Measurements from ENCODE around the gene TRMT11. TPM values are rescaled to one million over a fixed set of nuclear protein-coding genes. Genes with fewer than 3 reads are reported as not detected.

Gene TRMT11
- total and polyA plus RNA-seq, 9 of the 15 experiments (the other 6 are each of a cell fraction or from before 2014, with no cell fraction given) = 38.8 to 88.0 (median 59.8) TPM

DNA sequence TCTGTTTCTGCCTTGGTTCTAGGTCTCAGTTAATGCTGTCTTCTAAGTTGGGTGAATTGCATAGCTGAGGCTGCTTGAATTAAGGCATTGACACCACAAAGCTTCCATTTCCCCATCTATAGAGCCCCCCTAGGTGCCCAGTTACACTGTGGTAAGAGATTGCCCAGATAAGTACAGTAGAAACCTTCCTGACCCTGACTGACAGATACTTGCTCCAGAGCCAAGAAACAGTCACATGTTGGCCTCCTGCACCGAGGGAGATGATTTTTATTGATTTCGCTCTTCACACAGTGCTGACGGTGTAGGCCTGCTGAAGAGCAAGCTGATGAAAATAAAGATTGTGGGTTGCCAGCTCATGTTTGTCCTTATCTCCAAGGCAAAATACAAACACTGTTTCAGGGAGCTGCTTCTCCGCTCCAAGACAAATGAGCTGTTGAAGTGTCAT lies 67.9 kb downstream of the TRMT11 start (continued):
- TF ChIP-seq, protein P1, sequence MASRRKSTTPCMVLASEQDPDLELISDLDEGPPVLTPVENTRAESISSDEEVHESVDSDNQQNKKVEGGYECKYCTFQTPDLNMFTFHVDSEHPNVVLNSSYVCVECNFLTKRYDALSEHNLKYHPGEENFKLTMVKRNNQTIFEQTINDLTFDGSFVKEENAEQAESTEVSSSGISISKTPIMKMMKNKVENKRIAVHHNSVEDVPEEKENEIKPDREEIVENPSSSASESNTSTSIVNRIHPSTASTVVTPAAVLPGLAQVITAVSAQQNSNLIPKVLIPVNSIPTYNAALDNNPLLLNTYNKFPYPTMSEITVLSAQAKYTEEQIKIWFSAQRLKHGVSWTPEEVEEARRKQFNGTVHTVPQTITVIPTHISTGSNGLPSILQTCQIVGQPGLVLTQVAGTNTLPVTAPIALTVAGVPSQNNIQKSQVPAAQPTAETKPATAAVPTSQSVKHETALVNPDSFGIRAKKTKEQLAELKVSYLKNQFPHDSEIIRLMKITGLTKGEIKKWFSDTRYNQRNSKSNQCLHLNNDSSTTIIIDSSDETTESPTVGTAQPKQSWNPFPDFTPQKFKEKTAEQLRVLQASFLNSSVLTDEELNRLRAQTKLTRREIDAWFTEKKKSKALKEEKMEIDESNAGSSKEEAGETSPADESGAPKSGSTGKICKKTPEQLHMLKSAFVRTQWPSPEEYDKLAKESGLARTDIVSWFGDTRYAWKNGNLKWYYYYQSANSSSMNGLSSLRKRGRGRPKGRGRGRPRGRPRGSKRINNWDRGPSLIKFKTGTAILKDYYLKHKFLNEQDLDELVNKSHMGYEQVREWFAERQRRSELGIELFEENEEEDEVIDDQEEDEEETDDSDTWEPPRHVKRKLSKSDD (conservative IDR thresholded peaks at IDR 0.05; ENCODE audit: low read length) = no peak
- TF ChIP-seq, protein P2, sequence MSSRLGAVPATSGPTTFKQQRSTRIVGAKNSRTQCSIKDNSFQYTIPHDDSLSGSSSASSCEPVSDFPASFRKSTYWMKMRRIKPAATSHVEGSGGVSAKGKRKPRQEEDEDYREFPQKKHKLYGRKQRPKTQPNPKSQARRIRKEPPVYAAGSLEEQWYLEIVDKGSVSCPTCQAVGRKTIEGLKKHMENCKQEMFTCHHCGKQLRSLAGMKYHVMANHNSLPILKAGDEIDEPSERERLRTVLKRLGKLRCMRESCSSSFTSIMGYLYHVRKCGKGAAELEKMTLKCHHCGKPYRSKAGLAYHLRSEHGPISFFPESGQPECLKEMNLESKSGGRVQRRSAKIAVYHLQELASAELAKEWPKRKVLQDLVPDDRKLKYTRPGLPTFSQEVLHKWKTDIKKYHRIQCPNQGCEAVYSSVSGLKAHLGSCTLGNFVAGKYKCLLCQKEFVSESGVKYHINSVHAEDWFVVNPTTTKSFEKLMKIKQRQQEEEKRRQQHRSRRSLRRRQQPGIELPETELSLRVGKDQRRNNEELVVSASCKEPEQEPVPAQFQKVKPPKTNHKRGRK (tag; IDR thresholded peaks at IDR 0.05) = no peak
- no peak for TF ChIP-seq E2F3 (CRISPR knock-in tag; IDR thresholded peaks at IDR 0.05)

DNA sequence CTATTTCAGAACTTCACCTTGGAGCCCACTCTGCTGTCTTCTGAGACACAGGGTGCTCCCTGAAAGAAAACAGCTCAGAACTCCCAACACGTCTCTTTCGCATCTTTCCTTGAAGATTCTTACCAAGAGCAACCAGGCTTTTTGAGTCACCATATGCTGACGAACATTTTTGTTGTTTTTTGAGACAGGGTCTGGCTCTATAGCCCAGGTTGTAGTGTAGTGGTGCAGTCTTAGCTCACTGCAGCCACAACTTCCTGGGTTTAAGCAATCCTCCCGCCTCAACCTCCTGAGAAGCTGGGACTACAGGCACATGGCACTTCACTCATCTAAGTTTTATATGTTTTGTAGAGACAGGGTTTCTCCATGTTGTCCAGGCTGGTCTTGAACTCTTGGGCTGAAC lies 68.5 kb downstream of the TRMT11 start:
- H3K9me3 ChIP-seq (replicated peaks; ENCODE audit: control insufficient read depth, insufficient read depth, low read depth, low read length) = no peaks in the 10 kb centered on the region
- no peak overlapping the region for H3K4me3 ChIP-seq
- TF ChIP-seq ZNF282 (CRISPR knock-in tag; IDR thresholded peaks at IDR 0.05) = no peak
- no peak for TF ChIP-seq SOX6 (IDR thresholded peaks at IDR 0.05)
- TF ChIP-seq CBX2 (IDR thresholded peaks at IDR 0.05; ENCODE audit: insufficient read depth, low read length, poor library complexity, severe bottlenecking) = no peak
- no peak for TF ChIP-seq SRSF1 (IDR thresholded peaks at IDR 0.05; ENCODE audit: low read depth, low read length)
- TF ChIP-seq, protein P3, sequence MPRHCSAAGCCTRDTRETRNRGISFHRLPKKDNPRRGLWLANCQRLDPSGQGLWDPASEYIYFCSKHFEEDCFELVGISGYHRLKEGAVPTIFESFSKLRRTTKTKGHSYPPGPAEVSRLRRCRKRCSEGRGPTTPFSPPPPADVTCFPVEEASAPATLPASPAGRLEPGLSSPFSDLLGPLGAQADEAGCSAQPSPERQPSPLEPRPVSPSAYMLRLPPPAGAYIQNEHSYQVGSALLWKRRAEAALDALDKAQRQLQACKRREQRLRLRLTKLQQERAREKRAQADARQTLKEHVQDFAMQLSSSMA (CRISPR knock-in tag; IDR thresholded peaks at IDR 0.05) = no peak
- TF ChIP-seq, protein P4, sequence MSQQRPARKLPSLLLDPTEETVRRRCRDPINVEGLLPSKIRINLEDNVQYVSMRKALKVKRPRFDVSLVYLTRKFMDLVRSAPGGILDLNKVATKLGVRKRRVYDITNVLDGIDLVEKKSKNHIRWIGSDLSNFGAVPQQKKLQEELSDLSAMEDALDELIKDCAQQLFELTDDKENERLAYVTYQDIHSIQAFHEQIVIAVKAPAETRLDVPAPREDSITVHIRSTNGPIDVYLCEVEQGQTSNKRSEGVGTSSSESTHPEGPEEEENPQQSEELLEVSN (IDR thresholded peaks at IDR 0.05; ENCODE audit: borderline replicate concordance in 1 of 2, extremely low read depth in 1 of 2, insufficient read depth in 1 of 2, insufficient read length in 1 of 2, low read depth in 1 of 2, low read length in 1 of 2, poor library complexity in 1 of 2, severe bottlenecking in 1 of 2) = peak in 1 of 2 experiments; percentile 35
- TF ChIP-seq, protein P5, sequence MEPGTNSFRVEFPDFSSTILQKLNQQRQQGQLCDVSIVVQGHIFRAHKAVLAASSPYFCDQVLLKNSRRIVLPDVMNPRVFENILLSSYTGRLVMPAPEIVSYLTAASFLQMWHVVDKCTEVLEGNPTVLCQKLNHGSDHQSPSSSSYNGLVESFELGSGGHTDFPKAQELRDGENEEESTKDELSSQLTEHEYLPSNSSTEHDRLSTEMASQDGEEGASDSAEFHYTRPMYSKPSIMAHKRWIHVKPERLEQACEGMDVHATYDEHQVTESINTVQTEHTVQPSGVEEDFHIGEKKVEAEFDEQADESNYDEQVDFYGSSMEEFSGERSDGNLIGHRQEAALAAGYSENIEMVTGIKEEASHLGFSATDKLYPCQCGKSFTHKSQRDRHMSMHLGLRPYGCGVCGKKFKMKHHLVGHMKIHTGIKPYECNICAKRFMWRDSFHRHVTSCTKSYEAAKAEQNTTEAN (CRISPR knock-in tag; IDR thresholded peaks at IDR 0.05) = no peak
- TF ChIP-seq FOSL1 (tag; conservative IDR thresholded peaks at IDR 0.05) = 0 out of 2 replicates have a peak, but pooled peaks have one; percentile 6
- TF ChIP-seq MEF2A (IDR thresholded peaks at IDR 0.05; ENCODE audit: control insufficient read depth, low read depth, low read length) = no peak

More for the DNA sequence above, 68.5 kb downstream of the TRMT11 start:
- in situ Hi-C loops (cut with MboI) = no loop called here
- Histone ChIP-seq H3K36me3 (ENCODE audit: control insufficient read depth, insufficient read depth, low read length) (peaks cover 16% of the 10 kb centered on the region; the same call in 2 of the 3 replicates), H3K9me1 (ENCODE audit: control insufficient read depth, insufficient read depth, low read length) (no peaks in the 10 kb centered on the region), H3K4me2 (ENCODE audit: insufficient read depth, low read length) (no peak overlapping the region), H3K27me3 (ENCODE audit: control insufficient read depth in 2 of 2, insufficient read depth in 2 of 2, low read length in 2 of 2) (no peaks in the 10 kb centered on the region), H3K9ac (ENCODE audit: insufficient read depth in 1 of 2, low read depth in 2 of 2, low read length in 2 of 2) (no peak overlapping the region), H3K4me1 (replicated peaks in 1 of 2; ENCODE audit: control insufficient read depth in 2 of 2, insufficient read depth in 2 of 2, low read length in 2 of 2) (peaks cover 9 to 61% of the 10 kb centered on the region in 2 experiments), H3K79me2 (ENCODE audit: control insufficient read depth, insufficient read depth, low read length) (no peaks in the 10 kb centered on the region), H2AFZ (ENCODE audit: low read depth, low read length) (no peak overlapping the region), H4K20me1 (replicated peaks; ENCODE audit: control insufficient read depth, insufficient read depth, low read length) (no peaks in the 10 kb centered on the region), H3K27ac (ENCODE audit: extremely low read depth, low read depth, low read length) (peak overlapping the region; percentile 66; the same call in 1 of the 3 replicates)
- ChIA-PET CTCF (ENCODE audit: low intra/inter-chr PET ratio) (no interaction called here), POLR2A (interaction anchor here (0.8 to 6.2 kb wide), 3 partner anchors 9 to 60 kb away, joined by 3 to 40 read pairs (median 3); no protein-coding TSS in a partner anchor)
- DNase-seq (ENCODE audit: extremely low read depth in 1 of 4, low spot score in 3 of 4) (no peak), ATAC-seq (peak; percentile 6), FAIRE-seq (no peak)
- BruUV-seq (replicated peaks) = no TSS peak
- intact Hi-C loops (cut with micrococcal nuclease) = loop anchor here (2.0 to 5.0 kb wide), 2 partner anchors 64 to 117 kb away; no protein-coding TSS in a partner anchor
- WGBS (ENCODE audit: insufficient coverage, low coverage, missing lambda C conversion rate) = 54% methylated on average over 4 of the region's 4 CpGs

Data from K562 (cell line).